Cerebellar nuclear complex (tissue), 1 donor: ENCODE results near the gene GJB4.
"Not testable (repeated sequence)": the region's sequence is repeated elsewhere in the genome, so short reads cannot be mapped to it uniquely, and the experiment has no call there.

ENCODE experiments used
- DNase-seq, 2 experiments: peaks; one replicate each; lab custom pipeline; 2025; lab: John Stamatoyannopoulos, UW

GJB4 gene

DNA sequence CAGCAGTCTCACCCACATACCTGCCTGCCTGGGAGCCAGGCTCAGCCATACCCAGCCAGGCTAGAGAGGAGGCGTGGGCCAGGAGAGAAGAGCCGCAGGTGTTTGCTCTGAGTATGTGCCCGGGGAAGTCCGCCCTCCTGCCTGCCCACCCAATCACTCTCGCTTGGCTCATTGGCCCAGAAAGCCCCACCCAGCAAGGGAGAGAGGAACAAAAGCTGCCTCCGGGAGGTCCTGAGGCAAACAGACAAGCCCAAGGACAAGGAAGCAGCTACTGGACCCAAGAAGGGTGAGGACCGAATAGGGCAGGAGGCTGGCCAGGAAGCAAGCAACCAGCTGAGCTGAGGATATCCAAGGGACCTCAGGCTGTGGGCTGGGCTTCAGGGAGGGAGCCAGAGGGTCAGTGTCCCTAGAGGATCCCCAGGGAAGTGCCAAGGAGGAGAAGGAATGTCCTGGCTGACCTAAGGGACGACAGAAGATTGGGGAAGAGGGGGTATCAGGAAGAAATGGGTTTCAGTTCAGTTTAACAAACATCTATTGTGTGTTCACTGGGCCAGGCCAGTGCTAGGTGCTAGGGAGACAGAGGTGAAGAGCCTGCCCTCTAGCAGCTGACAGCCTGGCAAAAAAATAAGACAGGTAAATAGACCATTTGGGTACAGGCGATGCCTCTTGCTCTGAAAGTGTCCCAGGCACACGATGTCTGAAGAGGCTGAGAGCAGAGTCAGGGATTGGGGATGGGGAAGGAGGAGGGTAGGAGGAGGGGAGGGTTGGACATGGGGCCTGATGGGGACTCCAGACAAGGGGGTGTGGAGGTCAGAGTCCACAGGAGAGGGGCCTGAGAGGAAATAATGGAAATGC lies at the start of gene GJB4:
GJB4 (plus strand) TSS at position 238 of the 855 bp plus-strand sequence. CDS start 1,515 bp downstream, outside the sequence.
- no peak for DNase-seq

DNA sequence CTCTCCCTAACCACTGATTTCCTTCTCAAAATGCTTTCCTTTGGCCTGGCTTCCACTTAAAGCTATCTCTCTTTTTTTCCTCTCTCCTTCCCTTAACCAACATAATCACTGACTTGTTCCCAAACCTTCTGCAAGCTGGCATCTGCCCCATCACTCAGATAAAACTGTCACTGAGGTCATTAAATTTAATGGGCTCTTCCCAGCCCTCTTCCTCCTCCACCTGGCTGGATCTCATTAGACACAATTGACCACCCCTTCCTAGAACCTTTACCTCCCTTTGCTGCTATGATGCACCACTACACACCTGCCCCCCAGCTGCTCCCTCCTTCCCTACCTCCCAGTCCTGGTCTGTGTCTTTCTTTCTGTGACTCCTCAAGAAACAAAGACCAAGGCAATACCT lies 48.7 kb upstream of the GJB4 start:
- no peak for DNase-seq

DNA sequence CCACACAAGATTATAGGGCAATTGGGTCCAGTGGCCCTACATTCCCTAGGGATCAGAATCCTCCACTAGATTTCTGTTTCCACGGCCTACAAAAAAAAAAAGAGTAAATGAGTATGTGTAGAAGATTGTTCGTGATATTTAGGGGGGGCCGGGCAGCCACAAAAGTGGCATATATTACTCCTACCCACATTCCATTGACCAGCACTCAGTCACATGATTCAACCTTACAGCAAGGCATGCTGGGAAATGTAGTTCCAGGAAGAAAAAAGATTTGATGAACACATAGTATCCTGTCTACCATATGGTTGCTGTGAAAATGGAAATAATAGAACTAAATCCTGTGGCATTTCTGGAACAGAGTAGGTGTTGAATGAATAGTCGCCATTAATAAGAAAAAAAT lies 48.1 kb upstream of the GJB4 start:
- no peak for DNase-seq

DNA sequence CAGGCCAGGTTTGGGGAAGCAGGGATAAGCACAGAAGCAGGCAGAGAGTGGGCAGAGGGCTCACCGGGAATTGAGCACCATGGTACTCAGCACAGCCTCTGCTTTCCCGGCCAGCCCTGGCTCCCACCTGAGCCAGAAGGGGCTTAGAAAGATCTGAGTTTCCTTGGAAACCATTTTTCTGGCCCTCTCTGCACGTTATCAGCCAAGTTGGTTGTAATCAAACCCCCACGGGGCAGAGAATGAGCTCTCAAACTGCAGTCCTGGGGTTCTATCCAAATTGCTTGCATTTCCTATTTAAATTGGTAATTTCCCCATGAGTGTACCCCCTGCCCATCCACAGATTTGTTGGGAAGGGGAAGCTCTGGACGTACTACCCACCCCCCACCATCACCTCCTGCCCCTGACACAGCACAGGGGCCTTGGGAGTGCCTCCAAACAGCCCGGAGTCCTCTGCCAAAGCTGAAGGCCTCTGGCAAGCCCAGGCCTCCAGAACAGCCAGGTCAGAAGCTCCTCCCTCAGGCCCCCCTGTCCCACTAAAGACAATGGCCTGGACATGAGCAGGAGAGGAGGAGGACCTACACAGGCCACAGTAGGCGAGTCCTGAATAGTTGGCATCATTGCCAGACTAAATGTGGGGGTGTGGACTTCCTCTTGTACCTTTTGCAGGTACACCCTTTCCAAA lies 47.4 kb upstream of the GJB4 start:
- DNase-seq, result no peak

DNA sequence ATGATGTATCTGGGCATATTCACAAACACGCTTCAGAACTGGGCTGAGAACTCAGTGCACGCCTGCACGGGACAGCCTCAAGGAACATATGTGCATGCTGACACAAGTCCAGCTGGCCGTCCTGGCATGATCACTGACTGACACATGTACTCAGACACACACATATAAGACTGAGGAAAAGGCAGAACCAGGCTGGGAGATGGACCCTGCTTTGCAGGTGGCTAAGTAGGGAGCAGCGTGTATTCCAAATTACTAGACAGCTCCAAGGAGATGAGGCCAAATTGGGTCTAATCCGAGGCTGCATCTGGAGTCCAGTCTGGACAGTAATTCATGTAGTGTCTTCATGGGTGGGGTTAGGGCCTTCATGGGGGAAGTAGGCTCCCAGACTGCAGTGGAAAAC lies 46.1 kb upstream of the GJB4 start:
- no peak for DNase-seq

DNA sequence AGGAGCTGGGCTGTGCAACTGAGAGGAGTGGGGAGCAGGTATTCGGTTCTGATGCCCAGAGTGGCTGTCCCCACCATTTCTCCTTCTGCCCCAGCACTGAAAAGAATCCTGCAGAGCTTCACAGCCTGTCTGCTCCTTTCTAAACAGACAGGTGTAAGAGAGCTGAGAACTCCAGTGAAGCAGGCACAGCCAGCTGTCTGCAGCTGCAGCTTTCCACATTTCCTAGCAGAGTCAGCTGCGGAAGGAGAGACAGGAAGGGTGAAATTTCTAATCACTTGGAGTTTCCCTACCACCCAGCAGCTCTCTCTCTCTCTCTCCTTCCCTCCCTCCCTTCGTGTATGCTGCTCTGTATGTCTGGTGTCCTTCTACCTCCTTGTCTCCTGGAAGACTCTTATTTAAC lies 45.2 kb upstream of the GJB4 start:
- no peak for DNase-seq

DNA sequence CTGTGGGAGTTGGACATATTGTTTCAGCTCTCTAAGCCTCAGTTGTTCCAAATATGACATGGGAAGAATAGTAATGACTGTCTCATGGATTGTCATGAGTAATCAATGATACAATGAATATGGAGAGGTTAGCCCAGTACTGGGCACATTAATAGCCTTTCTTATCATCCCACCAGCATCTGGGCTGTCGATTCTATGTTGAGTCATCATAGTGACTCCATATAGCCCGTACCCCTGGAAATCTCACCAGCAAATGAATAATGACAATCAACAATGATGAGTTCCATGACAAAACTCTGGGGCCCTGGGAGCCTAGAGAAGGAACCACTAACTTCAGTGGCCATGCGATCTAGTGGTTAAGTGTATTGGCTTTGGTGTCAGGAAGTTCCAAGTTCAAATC lies 44.4 kb upstream of the GJB4 start:
- no peak for DNase-seq

DNA sequence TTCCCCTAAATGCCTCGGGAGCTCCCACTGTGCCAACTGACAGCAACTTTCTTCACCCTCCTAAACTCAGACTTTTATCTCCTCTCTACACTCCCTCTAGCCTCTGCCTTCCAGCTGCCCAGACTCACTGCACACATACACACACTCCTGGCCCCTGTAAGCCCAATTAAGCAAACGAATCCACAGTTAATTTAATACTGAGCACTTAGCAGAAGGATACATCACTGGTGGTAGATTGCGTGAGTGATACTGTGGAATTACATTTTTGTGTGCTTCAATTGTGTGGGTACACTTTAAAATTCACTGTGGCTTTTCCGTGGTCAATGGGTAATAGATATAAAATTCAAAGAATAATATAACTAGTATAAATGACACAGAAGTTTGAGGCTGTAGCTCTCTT lies 38.3 kb upstream of the GJB4 start:
- DNase-seq, result no peak

DNA sequence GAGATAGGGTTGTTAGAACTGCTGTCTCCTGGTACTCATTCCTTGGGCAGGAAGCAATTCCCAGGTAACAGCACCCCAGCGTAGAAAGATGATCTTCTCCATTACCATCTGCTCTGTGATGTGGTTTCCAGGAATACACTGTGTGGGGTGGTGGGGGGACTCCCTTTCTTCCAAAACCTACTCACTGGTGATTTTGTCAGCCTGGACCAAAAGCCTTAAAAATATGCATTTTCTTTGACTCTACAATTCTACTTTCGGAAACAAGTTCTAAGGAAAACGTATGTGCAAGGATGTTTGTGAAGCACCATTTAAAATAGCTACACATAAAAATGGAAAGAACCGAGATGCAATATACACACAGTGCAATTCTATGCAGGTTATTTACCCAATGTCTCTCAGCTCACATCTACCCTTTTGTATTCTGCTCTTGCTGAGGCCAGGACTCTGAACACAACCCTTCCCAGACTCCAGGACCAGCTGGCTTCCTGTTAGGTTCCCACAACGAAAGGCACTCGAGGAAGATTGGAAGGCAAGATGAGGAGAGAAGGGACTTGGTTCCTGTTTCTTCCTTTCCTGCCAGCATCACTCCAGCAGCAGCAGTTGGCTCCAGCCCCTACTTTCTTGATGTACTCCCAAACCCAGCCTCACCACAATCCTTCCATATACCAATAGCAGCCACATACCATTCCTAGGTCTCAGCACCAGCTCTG lies 37.7 kb upstream of the GJB4 start:
- no peak for DNase-seq

DNA sequence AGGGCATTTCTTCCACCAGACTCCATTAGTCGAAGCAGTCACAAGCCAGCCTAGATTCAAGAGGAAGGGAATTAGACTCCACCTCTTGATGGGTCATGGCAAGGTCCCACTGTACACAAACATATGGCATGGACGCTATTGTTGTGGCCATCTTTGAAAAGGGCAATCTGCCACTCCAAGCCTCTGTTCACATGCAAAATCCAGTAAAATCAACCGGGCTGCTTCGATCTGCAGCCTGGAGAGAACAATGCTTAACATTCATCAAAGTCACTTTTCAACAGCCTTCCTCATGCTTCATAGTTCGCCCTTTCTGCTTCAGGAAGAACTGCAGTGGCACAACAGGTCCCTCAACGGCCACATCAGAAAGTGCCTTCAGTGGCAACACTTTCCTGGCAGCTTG lies 32.7 kb upstream of the GJB4 start:
- no peak for DNase-seq

DNA sequence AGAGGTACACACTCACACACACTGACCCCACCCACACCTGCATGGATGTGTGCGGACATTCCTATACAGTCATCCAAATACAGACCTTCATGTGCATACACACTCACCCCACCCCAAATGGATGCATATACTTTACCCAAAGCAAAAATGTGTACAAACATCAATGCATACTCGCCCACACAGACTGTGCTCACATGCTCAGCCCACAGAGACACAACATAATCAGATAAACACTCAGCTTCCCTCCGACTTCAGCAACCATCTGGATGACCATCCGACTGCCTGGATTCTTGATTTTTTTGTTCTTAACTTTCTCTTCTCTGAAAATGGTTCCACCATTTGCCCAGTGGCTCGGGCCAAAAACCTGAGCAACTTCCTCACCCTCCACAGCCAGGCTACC lies 29.1 kb upstream of the GJB4 start:
- no peak for DNase-seq

DNA sequence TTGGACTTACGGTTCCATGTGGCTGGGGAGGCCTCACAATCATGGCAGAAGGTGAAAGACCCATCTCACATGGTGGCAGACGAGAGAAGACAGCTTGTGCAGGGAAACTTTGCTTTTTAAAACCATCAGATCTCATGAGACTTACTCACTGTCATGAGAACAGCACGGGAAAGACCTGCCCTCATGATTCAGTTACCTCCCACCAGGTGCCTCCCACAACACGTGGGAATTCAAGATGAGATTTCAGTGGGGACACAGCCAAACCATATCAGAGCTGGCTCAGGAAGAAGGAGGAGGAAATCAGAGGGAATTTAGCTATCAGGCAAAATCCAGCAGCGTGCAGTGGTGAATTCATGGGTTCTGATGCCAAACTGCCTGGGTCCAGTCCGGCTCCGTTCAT lies 26.7 kb upstream of the GJB4 start:
- not testable (repeated sequence) for DNase-seq

DNA sequence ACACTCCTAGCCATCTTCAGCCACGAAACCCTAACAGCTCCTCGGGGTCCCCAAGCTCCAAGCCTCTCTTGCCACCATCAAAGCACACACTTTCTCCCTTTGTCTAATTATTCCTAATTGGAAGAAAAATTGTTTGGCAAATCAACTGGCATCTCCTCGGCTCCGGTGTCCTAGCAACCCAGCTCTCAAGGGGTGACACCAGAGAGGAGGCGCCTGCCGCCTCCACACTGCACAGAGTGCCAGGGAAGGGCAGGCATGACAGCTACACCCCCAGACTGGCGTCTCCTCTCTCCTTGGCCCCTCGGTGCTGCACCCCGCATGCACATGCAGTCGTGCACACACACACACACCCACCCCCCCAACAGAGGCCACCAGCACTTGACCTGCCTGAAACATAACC lies 22.8 kb upstream of the GJB4 start:
- DNase-seq, result no peak

DNA sequence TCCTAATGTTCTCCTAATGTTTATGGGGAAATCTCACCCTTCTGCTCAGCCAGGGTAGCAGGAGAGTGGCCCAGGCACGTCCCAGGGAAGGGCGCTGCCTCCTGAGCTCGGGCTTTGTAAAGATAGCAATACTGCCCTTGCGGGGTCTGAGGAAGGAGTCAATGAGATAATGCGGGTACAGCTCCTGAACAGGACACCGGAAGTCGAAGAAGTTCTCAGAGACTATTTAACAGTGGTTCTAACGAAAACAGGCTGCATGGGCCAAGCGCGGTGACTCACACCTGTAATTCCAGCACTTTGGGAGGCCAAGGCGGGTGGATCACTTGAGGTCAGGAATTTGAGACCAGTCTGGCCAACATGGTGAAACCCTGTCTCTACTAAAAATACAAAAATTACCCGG lies 22.3 kb upstream of the GJB4 start:
- not testable (repeated sequence) for DNase-seq

DNA sequence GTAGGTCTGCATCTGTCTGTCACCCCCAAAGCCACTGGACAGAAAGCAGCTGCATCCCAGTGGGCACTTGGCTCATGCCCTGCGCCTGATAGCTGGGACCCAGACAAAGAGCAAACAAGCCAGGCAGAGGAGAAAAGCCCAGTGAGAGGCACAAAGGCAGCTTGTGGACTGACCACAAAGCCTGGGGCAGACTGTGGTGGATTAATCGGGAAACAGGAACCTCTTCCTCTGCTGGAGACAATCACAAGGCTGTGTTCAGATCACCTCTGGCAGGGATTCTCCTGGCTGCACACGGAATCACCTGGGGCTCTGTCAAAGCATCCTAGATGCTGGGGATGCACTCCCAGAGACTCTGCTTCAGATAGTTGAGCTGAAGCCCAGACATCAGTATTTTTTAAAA lies 19.9 kb upstream of the GJB4 start:
- DNase-seq, result no peak

DNA sequence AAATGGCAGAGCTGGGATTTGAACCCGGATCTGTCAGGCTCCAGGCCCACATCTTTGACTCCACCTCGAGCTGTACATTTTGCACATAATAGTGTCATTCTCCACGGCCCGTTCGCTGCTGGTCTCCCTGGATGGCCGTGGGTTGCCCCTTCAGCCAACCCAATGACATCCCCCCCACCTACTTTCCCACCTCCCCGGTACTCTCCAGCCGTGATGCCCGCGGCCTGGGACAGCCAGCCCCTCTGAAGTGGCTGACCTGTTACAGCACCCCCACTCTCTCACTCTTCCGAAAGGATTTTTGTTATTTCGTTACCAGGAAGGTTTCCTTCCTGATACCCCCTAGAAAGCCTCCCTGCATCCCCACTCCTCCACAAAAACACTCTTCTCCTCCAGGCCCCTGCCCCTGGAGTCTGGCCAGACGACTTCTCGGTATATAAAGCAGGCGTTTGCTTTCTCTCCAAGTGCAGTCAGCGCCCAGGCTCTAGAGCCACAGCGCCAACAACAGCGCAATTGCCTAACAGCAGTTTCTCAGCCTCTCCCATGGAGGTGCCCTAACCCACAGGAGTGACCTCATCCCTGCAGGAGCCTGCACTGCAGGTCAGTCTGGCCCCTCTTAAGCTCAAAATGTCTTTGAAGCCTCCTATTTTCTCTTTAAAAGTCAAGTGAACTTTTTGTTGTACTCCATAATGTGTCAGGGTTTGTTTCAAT lies 19.2 kb upstream of the GJB4 start:
- DNase-seq, result no peak

DNA sequence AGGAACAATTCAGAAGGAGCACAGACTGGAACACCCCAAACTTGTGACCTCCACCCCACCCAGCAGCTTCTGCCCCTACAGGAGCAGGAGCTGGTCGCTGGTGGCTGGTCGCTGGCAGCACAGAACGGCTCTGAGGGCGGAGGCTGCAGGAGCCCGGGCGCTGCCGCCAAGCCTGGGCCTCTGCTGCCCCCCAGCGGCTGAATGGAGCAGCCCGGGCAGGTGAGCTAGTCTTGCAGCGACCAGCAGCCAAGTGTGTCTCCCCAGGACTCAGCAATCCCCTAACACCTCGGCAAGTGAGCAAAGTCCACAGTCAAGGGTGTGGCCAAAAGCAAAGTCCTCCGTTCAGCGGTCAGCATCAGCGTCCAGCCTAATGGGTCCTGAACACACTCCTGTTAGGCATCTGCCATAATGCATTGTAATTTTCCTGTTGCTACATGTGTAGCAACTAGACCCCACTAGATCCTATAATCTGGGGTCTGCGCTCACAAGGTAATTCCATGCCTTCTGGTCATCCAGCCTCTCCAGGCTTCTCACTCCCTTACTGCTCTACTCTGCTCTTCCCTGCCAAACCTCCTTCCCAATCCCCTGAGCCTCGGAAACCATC lies 16.8 kb upstream of the GJB4 start:
- peak in 1 of 2 experiments; percentile 30 for DNase-seq

DNA sequence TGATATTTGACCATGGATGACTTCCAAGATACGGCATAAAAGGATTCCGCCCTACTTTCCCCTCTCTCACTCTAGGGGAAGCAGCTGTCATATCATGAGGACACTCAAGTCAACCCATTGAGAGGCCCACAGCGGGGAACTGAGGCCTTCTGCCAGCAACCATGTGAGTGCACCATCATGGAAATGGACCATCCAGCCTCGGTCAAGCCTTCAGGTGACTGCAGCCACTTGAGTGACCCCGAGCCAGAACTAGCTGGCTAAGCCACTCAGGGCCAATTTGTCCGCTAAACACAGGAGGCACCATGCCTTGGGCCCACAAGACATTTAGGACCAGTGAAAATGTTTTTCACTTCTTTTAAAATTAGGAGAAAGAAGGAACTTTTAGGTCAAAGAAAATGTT lies 15.8 kb upstream of the GJB4 start:
- no peak for DNase-seq

DNA sequence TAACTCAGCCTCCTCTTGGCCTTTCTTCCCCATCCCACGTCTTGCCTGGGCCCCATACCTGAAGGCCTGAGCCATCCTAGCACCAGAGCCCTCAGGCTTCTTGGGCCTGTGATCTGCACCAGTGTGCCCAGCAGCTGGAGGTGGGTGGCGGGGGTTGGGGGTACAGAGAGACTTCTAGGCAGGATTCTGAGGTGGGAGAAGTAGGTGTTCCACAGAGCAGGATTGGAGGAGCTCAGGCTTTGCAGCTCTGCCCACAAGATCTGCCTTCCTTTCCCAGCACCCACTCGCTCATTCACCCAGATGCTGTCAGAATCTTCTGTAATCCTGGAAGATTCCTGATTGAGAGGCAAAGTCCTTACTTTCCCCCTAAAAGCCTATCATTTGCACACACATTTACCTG lies 14.7 kb upstream of the GJB4 start:
- DNase-seq, result no peak

DNA sequence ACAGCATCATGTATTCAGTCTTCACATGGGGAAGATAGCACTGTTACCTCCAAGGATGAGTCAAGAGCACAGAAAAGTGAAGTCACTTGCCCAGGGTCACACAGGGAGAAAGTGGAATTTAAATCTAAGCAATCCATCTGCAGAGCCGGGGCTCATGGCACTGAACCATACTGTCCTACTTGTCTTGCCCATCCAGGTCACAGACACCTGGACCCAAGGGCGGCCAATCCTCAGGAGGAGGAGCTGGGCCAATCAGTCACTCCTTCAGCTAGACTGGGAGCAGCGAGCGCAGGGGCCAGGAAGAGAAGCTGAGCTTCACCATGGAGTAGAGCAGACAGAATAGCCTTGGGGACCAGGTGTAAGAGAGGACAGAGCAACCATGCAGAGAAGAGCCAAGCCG lies 13.9 kb upstream of the GJB4 start:
- no peak for DNase-seq

DNA sequence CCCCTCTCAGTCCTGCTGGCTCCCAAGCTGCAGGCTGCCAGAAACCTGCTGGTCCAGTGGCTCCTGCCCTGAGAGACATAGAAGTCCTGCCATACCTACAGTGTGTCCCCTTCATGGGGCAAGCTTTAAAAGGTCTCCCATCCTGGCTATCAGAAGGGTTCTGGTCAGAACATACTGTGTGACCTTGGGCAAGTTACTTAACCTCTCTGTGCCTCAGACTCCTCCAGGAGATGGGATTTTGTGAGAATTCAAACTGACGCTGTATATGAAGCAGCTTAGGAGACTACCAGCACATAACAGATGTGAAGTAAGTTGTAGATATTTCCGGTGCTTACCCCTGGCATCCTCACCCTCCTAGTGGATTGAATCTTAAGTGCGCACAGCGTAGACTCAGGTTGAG lies 13.4 kb upstream of the GJB4 start:
- no peak for DNase-seq
